ENCODE results near the gene BIN2.

Gene BIN2

GRCh38 chr12:51323966-51324895 lies at the start of gene BIN2:
Gene BIN2, minus strand, starts transcription at chr12:51324174. Its CDS starts 72 bp downstream, at chr12:51324102.
- peak; percentile 60 for DNase-seq (ENCODE audit: low read depth)

- no peak for DNase-seq (ENCODE audit: low read depth)
These were observed 49.2 kb upstream of the BIN2 start for GRCh38 chr12:51373187-51373586.

- no peak for DNase-seq (ENCODE audit: low read depth)
These were observed 48.0 kb upstream of the BIN2 start for GRCh38 chr12:51372021-51372420.

- DNase-seq (ENCODE audit: low read depth): no peak
These were observed 47.5 kb upstream of the BIN2 start for GRCh38 chr12:51371295-51371953.

DNA sequence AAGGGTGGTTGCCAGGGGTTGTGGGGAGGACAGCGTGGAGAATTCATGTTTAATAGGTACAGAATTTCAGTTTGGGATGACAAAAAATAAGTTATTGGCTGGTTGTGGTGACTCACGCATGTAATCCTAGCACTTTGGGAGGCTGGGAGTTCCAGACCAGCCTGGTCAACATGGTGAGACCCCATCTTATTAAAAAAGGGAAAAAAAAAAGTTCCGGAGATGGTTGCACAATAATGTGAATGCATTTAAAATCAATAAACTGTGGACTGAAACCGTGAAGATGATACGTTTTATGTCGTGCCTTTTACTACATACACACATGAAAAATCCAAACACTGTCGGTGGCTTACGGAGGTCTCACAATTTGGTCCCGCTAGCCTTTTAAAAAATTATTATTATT lies 46.7 kb upstream of the BIN2 start:
- no peak for DNase-seq (ENCODE audit: low read depth)

DNA sequence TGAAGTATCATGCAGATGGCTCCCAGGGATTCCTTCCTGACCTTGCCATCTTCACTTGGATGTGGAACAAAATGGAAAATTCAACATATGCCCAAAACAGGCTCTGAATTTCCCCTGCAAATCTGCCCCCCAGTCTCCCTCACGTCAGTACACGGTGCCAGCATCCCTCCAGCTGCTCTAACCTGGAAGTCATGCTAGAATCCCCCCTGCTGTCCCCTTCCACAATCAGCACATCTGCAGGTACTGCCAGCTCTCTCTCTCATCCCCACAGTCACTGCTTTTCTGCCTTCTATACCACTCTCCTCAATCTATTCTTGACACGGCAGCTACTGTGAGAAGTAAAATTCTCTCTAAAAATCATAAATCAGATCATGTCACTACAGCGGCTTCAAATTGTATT lies 45.6 kb upstream of the BIN2 start:
- DNase-seq (ENCODE audit: low read depth): no peak

DNA sequence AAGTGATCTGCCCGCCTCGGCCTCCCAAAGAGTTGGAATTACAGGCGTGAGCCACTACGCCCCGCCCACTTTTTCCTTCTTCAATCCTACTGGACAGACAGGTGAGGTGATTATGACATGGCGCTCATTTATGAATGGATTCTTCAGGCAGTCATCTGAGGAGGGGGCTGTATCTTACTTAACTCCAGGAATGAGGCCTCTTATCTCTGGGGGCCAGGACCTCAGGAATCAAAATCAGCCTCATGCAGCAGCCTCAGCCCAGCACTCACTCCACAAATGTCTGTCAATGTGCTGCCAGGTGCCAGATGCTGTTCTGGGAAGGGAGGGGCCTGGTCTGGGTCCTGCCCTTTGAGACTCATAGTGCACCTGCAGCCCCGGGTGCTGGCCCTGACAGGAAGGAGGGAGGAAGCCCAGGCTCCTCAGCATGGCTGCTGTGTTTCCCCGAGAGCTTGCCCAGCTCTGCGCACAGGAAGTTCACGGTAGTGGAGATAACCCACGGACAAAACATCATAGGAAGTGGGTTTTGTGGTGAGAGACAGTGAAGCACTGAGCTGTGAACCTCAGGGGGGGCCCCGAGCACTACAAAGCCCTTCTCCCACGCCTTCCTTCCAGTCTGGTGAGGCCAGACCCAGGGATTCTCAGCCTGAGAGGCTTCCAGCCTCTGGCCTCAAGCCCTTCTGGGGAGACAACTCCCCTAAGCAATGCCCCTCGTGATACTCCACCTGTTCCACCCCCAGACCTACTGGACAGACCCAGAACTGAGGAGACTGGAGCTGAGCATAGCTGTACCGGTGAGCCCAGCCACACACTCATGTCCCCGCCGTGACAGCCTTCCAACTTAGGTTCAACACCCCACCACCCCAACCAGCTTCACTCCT lies 44.9 kb upstream of the BIN2 start:
- DNase-seq (ENCODE audit: low read depth): peak; percentile 80

DNA sequence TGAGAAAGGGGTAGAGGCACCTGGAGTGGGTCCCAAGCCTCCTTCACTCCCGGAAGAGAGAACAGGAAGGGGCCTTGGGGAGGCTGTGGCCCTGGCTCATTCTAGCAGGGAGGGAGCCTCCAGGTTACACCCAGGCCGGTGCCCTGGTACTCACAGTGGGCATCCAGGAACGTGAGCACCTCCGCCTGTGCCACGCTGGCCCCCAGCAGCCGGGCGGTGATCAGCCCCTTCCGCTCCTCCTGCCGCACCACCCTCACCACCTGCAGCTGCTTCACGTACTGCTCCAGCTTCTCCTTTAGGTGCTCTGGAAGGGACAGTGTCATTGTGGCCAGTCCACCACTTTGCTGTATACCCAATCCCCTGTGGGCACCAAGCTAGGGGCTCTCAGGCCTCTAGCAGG lies 41.3 kb upstream of the BIN2 start:
- DNase-seq (ENCODE audit: low read depth): no peak

GRCh38 chr12:51364001-51364400 lies 40.0 kb upstream of the BIN2 start:
- DNase-seq (ENCODE audit: low read depth): no peak

GRCh38 chr12:51362747-51363342 lies 38.9 kb upstream of the BIN2 start:
- no peak for DNase-seq (ENCODE audit: low read depth)

- DNase-seq (ENCODE audit: low read depth): no peak
These were observed 38.3 kb upstream of the BIN2 start for GRCh38 chr12:51362307-51362706.

DNA sequence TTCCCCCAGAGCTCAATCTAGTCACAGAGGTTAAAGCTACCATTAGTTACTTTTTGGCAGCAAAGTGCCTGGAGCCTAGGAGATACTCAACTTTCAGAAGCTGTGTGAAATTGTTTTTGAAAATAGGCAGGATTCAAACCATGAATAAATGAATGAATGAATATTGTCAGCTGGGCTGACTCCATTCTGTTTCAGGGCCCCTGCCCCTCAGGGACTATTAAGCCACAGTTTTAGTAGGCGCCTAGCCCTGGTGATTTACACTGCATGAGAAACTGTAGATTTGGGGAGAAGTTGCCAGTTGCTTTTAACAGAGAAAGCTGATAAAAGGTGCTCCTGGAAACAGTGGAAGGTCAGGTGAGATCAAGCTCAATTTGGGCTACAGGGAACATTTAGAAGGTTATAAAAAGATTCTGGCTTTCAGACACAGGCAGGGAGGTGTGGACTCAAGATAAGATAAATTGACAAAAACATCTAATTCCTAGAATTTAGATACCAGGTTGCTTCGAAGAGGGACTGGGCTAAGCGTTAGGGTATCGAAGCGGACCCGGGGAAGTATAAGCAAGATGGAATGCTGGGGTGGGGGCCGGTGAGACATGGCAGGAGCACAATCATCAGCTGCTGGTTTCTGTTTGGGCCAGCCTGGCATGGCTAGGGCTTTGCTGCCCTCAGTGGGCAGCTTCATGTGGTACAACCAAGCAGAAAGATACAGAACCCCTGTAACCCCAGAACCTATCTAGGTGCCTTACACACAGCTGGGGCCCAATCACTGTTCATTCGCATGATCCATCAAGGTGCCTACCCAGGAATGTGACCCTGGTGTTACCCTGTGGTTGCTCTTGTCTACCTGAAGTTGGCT lies 37.4 kb upstream of the BIN2 start:
- no peak for DNase-seq (ENCODE audit: low read depth)

DNA sequence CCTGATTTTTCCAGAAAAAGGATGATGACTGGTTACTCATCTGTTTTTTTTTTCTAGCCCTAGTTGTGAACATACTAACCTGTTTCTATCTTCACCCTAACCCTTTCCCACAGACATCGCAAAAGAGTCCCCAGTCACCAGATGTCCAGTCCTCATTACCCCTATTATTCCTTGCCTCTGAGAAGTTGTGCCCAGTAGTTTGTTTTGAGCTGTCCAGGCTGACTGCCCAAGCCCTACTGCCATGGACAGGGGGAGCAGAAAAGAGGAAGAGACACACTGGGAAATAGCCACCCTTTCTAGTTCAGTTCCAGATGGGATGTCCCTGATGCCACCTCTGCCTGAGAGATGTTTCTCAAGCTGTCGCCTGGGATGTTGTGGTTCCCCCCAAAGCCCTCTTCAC lies 36.3 kb upstream of the BIN2 start:
- DNase-seq (ENCODE audit: low read depth): no peak

DNA sequence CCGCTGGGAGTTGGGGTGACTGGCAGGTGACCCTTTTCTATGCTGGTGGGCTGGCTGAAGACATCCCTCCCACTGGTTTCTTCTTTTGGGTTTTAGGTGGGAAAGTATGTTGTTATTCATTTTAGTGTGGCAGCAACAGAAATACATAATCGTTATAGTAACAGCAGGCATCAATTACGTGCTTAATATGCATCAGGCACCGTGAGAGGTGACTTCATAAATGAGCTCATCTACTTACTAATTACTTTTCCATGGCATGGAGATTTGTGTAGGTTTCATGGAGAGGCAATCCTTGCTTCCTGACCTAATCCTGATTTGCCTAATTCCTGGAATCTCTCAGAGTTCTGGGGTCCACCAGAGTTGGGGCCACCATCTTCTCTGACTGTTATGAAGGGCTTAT lies 35.9 kb upstream of the BIN2 start:
- DNase-seq (ENCODE audit: low read depth): no peak

GRCh38 chr12:51358496-51358895 lies 34.5 kb upstream of the BIN2 start:
- DNase-seq (ENCODE audit: low read depth): no peak

- DNase-seq (ENCODE audit: low read depth): no peak
These were observed 33.5 kb upstream of the BIN2 start for GRCh38 chr12:51357374-51358047.

DNA sequence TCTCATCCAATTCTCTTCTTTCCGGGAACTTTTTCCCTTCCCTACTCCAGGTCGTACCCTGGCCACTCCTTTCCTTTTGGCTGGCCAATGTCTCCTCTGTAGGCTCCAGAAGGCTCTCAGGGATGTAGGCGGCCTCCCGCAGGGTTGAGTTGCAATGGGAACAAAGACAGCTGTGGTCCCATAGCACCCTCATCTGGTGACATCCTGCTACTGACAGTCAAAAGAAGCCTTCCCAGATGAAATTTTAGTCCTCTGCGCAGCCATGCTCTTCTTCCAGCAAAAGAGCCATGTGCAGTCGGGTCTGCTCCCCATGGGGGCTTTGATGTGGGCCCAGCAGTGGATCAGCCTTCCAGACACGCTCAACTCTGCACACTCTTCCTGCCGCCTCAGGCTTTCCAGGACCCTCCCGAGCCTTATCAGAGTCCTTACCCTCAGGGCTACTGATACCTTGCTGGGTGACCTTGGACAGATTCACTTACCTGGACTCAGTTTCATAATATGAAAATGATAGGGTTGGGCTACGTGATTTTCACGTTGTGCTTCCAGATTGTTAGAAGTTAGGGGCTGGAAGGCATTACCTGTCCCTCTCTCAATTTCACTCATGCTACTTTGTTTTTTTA lies 28.0 kb upstream of the BIN2 start:
- DNase-seq (ENCODE audit: low read depth): peak; percentile 20

DNA sequence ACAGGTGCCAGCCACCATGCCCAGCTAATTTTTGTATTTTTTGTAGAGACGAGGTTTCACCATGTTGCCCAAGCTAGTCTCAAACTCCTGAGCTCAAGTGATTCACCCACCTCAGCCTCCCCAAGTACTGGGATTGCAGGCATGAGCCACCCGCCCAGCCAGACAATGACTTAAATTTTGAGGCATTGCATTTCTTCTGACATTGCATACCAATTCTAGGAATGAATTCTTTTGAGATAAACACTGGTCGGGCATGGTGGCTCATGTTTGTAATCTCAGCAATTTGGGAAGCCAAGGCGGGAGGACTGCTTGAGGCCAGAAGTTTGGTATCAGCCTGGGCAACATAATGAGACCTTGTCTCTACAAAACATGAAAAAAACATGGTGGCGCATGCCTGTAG lies 25.1 kb upstream of the BIN2 start:
- no peak for DNase-seq (ENCODE audit: low read depth)

- no peak for DNase-seq (ENCODE audit: low read depth)
These were observed 24.1 kb upstream of the BIN2 start for GRCh38 chr12:51348116-51348515.

- no peak for DNase-seq (ENCODE audit: low read depth)
These were observed 22.6 kb upstream of the BIN2 start, which contains the start of gene CELA1 for GRCh38 chr12:51346581-51346980. Gene CELA1, minus strand, starts transcription at chr12:51346679. Its CDS starts 41 bp downstream, at chr12:51346638.
